KG1 (cell line): ENCODE results near the gene SIVA1.

Experiments
- DNase-seq: peaks from one replicate; lab custom pipeline; 2025; lab: John Stamatoyannopoulos, UW

Gene SIVA1

DNA sequence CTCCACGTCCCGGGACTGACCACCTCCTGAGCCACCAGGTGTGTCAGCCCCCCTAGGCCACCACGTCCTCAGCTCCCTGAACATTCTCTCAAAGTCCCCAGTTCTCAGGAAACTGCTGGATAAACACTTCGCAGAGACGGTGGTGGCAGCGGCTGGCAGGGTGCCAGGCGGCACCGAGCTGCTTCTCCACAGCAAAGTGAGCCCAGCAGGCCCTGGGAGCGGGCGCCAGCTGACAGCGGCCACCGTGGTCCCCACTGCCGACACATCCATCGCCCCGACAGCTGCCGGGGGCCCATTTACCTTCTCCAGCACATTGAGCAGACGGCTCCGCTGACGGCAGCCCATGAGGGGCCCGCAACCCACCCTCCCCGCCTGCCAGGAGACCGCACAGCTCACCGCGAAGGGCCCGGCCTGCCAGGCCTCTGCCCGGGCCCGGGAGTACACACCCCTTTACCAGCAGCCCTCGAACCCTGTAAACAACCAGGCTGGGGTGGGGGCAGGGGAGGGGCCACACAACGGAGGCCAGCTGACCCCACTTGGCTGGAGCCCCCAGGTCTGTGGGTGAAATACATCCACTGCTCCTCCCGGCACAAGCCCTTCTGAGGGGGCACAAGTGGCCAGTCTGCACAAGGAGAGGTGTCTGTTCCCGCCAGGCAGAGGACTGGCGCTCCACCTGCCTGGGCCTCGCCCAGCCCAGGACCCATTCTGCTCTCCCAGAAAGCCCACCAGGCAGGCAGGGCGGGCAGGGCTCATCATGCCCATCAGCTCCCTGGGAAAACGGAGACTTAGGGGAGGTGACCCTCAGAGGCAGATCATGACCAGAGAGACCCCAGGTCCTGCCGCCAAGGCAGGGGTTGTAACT is 32.1 kb downstream of the SIVA1 start:
- no peak for DNase-seq

DNA sequence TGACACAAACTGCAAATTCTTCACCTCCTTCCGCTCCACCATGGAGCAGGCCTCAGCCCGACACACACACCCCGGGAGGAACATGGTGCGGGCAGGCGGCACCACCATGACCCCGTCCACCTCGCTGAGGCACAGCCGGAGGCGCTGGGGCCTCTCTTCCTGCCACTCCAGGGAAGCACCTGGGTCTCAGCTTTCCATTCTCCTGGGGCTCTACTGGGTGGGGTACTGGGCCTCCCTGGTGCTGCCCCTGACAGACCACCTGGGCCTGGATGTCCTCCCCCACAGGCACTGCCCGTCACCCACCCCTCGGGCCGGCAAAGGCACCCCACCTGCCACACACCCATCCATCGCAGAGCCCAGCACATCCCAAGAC is 32.7 kb downstream of the SIVA1 start:
- no peak for DNase-seq

DNA sequence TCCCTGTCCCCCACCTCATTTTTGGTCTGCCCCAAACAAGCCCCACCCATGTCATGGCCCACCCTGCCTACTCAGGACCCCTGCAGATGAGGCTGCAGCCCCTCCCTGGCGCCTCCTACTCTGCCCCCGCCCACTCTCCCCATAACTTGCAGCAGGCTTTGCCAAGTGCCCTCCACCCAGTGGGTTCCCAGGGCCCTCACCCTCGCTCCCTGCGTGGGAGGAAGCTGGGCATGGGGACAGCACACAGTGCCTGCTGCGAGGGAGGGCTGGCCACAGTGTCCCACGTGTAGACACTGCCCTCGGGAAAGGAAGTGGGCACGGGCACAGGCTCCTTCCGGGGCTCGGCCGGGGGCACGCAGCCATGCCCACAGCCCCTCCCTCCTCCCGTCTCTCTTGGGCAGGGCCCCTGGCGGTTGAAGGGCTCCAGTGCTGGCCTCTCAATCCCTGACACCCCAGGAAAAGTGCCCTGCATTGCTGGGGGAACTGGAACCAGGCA is 33.2 kb downstream of the SIVA1 start:
- no peak for DNase-seq

DNA sequence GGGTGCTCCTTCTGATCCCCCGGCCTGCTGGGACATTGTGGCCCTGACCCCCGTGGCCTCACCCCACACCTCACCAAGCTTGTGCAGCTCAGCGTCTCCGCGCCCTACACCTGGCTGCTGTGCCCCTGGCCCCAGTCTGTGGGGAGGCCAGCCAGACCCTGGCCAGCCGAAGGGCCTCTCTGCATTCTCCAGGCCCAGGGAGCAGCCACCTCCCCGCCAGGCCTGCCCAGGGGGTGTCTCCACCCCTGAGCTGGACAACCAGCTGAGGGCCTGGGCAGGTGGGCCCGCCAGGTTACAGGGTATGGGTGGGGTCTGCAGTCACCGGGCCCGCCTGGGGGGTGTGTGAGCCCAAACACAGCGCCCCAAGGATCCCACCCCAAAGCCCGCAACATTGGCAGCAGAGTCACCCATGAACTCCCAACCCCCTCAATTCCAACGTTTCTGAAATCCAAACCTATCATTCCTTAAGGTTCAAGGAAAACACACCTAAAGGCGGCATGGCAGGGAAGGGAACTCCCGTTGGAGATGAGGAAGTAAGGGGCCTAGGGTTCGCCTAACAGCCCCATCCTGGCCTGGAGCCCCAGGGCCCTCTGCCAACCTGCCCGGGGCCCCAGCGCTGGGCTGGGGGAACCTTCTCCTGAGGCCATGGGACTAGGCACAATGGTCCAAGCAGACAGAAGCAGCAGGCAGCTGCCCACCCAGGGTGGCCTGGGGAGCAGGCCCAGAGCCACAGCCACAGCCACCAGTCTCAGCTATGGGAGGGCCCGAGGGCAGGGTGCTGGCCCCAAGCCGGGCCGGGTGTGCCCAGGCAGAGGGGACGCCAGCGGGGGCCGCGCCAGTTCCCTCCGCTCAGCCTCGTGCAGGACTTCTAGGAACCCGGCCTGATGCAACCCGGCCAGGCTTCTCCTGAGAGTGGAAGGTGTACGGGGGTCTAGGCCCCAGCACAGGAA is 34.1 kb downstream of the SIVA1 start:
- no peak for DNase-seq

DNA sequence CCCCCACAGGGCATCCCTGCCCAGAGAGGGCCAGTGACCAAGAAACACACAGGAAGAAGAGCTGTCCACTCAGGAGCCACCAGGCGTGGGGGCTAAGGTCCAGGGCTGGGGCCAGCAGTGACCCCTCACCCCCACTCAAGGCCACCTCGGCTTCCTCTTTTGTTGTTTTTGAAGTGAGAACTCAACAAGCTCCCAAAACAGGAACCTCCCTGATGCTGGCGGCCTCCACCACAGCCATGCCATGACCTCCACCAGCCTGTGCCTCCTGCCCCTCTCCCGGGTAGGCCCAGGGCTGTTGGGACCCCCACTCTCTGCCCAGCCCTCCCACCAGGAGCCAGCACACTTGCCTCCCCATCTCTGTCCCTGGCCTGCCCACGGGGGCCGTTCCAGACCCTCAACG is 34.8 kb downstream of the SIVA1 start:
- DNase-seq, result no peak

DNA sequence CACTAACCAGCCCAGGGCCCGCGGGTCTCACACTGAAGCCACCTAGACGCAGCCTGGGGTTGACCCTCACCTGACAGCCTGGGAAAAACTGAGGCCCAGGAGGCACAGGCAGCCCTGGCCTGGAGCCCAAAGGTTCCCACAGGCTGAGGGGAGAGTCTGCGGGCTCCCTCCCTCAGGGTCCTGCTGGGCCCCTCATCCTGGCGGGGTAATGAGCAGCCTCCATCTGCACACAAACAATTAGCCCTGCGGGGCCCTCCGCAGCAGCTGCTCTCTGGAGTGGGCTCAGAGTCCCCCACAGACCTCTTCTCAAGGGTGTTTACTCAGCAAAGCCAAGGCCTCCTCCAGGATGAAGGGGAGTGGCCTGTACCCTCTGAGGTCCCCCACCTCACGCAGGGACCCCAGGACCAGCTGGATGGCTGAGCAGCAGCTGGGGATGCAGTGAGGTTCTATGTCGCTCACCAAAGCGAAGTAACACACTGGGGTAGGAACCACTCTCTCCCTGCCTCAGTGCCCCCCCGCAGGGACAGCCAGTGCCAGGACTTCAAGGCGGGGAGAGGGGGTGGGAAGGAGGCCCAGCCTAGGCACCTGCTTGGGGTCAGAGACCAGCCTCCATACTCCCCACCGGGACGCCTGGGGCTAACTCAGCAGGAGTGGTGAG is 35.3 kb downstream of the SIVA1 start:
- DNase-seq, result no peak

DNA sequence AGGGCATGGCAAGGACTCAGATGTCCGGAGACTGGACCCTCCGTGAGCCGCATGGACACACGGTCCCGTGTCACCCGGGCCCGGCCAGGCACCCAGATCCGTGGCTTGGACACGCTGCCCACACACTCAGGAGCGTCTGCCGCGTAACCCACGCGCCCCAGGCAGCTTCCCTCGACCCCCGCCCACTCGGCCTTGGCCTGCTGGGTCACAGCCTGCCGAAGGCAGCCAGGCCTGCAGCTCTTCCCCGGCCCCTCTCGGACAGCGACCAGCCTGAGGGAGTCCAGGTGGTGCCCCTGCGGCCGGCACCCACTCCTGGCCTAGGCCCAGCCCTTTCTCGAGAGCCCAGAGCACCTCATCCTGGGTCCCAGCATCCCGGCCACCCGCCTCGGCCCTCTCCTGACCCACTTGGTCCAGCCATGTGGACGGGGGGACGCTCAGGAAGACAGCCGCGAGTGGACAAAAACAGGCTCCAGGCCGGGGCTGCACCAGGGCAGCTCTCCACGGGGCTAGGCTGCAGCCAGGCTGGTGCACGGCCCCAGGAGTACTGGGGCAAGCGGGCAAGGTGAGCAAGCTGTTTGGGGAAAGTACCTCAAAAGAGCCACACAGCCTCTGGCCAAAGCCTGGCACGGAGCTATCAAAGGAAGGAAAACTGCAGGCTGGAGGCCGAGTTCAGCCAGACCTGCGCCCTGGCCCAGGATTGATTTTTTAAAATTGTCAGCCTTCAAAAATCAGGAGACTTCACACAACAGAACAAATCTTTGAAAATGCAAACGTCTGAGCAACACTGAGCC is 36.1 kb downstream of the SIVA1 start:
- no peak for DNase-seq

DNA sequence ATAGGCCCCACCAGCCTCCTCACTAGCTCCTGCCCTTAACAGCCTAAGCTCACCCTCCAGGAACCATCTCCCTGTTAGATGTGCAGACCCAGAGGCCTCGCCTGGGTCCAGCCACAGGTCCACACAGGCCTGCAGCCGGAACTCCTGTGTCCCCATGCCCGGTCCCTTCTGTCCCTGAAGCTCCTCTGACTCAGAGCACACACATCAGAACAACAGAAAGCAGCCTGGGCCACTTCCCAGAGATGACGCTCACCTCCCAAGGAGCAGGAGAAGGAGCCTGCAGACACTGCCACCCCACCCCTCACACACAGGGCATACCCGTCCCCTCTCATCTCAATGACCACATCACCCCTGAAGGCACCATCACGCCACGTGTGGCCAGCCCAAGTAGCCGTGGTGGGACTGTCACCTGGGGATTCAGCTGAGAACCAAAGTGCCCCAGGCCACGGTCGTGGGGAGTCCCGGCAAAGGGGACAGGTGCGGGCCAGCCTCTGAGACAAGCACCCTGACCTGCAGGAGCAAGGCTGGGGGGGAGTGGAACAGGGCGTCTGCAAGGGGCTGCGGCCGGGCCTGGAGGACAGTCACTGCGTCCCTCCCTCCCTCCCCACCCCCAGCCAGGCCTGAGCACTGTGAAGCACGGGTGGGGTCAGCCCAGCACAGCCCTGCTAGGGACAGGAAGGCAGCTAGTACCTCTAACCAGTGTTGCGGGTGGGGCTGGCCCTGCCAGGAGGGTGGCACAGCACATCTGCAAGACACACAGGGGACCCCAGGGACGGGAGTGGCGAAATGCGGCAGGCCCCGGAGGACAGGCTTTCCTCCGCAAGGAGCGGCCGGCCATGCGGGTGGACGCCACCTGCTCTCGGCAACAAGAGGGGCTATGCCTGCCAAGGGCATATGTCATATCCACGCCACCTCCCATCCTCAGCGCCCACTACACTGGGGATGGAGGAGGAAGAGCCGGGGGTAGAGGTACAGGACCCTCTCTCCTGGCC is 37.1 kb downstream of the SIVA1 start:
- no peak for DNase-seq

DNA sequence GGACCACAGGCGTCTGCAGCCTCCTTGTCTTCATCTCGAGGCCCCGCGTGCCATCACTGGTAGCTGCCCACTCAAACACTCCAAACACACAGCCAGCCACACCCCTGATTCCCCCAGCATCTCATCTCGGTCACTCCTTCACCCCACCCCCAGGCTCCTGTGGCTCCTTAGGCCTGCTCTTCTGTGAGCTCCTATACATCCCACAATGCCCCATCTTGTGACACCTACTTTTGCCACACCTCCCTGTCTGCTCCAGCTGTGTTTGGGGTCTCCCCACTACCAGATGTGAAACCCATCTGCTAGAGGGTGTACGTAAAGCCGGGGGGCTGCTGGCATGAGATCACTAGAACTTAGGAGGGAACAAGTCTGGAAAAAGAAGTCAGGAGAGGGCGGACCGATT is 38.5 kb downstream of the SIVA1 start:
- no peak for DNase-seq

DNA sequence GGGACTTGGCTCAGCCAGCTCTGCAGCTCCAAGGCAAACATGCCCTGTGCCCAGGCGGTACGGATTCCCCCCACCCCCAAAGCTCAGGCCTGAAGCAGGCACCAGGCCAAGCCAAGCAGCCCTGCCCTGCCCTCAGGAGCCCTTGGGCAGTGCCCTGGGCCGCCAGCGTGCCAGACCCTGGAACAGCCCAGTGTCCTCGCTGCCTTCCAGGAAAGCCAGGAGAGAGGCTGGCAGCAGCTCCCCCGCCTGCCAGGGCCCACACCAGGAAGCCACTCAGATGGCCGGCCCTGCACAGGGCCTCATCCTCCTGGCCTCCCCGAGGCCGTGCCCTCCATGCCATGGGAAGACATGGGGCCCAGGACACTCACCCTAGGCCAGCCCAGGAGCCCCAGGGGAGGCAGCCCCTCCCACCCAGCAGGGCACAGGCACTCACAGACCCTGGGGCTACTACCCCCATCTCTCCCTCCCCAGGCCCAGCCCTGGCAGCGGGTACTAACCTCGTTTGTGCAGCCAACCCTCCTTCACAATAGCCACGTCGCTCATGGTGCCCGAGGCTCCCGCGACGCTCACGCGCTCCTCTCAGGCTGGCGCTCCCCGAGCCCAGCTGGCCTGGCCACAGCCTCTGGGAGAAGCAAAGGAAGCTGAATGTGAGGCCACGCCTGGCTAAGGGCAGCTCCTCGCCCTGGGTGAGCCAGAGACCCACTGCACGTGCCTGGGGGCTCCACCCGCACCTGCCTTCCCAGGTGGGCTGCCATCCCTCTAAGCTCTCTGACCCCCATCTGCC is 39.3 kb downstream of the SIVA1 start:
- no peak for DNase-seq

DNA sequence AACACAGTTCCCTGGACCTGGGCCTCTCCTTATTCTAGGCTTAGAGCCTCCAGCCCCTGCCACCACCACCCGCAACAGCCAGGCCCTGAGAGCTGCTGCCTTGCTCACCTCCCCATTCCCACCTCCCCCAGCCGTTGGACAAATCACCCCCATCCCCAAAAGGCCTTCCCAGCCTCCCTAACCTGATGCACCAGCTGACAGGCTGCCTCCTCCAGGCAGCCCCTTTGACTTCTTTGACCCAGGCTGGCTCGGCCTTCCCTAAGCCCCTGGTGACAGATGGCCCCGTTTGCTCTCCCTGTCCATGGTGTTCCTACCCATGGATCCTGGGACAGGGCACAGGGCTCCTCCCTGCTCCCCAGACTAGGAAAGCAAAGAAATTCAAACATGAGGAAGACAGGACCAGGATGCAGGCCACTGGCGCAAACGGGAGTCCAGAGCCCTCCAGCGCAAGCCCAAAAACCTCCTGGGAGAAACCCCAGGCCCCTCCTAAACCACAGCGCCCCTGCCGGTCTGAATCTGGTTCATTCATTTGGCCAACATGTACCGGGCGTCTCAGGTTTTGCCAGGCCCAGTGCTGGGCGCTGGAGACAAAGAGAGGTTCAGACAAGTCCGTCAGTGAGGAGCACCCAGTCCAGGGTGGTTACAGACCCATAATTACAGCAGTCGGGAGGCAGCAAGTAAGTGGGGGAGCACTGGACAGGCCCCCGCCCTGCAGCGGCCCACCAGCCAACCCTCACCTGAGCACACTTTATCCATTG is 40.2 kb downstream of the SIVA1 start:
- DNase-seq, result no peak

DNA sequence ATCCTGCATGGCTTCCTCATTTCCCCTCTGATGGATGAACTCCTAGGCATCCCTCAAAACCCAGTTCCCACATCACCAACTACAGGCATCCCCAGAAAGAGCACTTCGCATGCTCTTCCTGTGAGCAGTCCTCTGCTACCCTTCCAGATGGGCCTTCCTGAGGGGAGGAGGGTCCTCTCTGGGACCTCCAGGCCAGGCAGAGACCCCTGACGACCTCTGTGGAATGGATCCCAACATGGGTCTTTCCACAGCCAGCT is 40.7 kb downstream of the SIVA1 start:
- DNase-seq, result no peak

DNA sequence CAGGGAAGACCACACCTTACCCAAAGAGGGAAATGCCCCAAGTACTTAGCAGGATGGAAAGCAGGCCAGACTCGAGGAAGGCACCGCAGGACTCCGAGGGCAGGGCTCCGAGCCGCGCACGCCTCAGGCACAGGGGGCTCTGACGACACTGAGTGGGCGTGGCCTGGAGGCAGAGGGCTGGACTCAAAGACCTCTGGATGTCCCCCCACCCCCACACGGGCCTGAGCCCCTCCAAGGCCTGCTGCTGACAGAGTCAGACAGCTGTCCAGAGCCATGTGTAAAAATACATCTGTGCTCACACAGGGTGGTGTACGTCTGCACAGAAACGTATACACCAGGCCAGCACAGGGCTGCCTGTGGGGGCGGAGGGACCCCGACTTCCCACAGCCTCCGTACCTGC is 41.2 kb downstream of the SIVA1 start:
- no peak for DNase-seq

DNA sequence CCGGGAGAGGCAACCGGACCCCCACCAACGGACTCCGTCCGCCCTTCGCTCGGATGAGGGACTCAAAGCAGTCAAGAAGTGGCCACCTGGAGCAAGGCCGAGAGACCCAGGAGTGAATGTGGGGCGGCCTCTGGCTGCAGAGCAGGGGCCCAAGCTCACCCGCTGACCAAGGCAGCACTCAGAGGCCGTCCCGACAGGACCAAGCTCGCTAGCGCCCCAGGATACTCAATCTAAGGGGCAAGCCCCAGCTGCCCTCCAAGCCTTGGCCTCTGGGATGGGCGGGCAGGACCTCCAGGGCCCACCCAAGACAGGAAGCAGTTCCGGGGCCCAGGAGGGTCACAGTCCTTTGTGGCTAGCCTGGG is 41.7 kb downstream of the SIVA1 start:
- no peak for DNase-seq

DNA sequence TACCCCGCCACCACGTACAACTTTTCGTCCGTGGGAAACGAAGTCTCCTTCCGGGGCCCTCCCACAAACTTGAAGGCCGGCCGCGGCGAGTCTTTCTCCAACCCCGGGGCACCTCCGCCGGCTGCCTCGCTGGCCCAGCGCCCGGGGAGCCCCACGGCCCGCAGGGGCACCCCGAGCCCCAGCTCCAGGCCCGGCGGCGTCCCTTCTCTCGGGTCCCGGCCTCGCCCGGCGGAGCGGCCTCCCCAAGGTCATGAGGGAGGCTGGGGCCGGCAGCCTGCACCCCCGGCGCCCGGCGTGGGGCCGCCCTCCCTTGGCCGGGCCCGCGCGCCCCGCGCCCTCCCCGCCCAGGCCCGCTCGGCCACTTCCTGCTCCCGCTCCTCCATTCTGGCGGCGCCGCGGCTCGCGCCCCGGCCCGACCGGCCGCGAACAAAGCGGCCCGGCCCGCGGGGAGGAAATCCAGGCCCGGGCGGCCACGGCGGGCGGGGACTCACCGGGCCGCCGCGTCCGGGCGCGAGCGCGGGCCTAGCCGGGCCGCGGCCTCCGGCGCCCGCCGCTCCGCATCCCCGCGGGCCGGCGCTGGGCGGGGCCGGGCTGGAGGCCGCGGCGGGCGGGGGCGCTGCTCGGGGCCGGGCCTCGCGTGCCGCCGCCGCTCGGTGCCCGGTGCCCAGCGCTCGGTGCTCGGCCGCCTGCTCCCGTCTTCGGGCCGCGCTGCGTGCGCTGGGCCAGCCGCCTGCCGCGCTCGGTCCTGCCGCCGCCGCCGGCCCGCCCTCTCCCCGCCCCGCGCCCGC is 42.2 kb downstream of the SIVA1 start, which contains the start of gene AKT1:
Gene AKT1 (minus strand): TSS at position 756 of the 788 bp plus-strand sequence. CDS start 3,105 bp downstream, outside the sequence.
- no peak for DNase-seq

DNA sequence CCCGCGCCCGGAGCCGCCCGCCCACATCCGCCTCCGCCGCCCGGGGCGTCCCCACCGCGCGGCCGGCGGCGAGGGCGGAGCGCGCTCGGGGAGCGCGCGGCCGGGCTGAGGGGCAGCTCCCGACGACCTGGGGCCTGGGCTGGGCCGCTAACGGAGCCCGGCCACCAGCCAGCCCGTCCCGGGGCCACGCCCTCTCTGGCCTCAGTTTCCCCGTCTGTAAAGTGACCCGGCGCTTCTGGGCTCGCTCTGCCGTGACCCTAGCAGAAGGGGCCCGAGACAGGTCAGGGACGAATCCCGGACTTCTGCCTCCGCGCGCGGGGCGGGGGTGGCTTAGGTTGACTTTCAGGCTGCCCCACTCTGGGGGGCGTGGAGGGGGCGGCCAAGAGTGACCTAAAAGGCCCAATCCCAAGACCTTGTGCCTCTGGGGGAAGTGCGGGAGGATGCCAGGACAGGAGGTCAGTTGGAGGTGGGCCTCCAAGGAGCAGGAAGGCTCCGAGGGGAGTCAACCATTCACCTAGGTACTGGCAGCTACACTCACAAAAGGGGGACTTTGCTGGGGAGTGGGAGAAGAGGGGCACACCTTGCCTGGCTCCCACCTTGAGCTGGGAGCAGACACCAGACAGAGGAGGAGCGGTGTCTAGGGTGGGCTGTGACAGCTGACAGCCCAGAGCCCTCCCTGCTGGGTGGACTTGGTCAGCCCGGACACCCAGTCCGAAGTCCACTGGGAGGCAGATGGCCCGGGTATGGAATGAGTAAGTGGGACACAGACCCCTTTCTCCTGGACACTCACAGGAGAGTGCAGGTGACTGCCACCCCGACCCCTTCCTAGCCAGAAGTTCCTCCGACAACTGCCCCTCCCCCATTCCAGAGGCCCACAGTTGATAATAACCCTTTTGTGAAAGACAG is 43.1 kb downstream of the SIVA1 start:
- DNase-seq, result no peak

DNA sequence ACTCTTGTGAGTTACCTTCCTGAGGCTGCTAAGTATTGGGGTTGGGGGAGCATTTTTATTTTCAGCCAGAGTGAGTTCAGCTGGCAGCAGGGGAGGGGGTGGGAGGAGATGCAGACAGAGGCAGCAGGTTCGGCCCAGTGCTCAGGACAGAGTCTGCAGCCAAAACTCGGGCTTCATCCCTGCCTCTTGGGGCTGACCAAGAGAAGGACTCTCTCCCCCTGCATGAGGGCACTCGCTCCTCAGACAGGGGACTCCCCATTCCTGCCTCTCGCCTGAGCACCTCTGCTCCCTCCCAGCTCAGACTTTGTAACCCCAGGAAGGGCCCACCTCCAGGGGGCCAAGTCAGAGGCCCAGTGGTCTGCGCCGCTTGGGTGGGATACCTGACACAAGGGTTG is 43.7 kb downstream of the SIVA1 start:
- DNase-seq, result no peak
